ENCODE results near the gene CLMN. TPM values are rescaled to one million over a fixed set of nuclear protein-coding genes. Genes with fewer than 3 reads are reported as not detected.

Gene CLMN
- total and polyA plus RNA-seq, 8 donors, result 17.4 to 78.1 (median 59.8) TPM

DNA sequence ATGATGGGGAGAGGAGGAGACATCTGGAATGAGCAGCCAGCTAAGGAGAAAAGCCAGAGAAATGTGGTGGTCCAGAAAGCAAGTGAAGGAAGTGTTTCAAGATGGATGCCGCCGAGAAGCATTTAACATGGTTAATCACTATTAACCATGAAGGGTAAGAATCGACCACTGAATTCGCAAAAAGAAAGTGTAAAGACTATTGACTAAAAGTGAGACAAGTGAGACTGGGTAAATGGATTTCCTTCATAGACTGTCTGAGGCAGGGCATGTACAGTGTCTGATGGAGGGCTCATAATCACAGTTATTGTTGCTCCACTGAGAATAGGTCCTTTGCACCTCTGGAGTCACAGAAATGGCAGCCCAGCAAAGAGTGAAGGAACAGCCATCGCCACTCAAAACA is 25.3 kb upstream of the CLMN start:
- no peaks in the 10 kb centered on the region for H3K36me3 ChIP-seq
- H3K9me3 ChIP-seq, result no peaks in the 10 kb centered on the region
- no peak overlapping the region for H3K27ac ChIP-seq
- 83 to 85% methylated on average over 5 of the region's 5 CpGs for WGBS, 2 donors
- no peak for DNase-seq
- intact Hi-C loops (cut with DNase I), result no loop called here
- ATAC-seq, result no peak
- TF ChIP-seq, protein P1, sequence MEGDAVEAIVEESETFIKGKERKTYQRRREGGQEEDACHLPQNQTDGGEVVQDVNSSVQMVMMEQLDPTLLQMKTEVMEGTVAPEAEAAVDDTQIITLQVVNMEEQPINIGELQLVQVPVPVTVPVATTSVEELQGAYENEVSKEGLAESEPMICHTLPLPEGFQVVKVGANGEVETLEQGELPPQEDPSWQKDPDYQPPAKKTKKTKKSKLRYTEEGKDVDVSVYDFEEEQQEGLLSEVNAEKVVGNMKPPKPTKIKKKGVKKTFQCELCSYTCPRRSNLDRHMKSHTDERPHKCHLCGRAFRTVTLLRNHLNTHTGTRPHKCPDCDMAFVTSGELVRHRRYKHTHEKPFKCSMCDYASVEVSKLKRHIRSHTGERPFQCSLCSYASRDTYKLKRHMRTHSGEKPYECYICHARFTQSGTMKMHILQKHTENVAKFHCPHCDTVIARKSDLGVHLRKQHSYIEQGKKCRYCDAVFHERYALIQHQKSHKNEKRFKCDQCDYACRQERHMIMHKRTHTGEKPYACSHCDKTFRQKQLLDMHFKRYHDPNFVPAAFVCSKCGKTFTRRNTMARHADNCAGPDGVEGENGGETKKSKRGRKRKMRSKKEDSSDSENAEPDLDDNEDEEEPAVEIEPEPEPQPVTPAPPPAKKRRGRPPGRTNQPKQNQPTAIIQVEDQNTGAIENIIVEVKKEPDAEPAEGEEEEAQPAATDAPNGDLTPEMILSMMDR (IDR thresholded peaks at IDR 0.05), result no peak
- H3K4me1 ChIP-seq, result peaks cover 10 to 18% (median 17%) of the 10 kb centered on the region in 3 donors
- no peak for FAIRE-seq
- no peaks in the 10 kb centered on the region for H3K27me3 ChIP-seq
- no peak overlapping the region for H3K4me3 ChIP-seq

DNA sequence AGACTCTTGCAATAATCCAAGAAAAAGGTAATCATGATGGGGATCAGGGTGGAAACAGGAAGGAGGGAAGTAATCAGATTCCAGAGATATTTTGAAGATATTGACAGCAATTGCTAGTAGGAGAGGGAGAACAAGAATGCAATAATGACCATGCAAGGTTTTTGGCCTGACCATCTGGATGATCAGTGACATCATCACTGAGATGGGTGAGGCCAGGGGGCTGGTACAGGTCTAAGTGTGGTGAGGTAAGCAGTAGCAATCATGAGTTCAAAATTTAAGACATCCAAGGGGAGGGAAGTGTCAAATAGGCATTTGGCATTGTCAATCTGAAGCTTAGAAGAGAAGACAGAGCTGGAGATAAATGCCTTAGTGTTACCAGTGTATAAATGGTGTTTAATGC is 24.8 kb upstream of the CLMN start:
- intact Hi-C loops (cut with DNase I), result no loop called here
- ATAC-seq (no peak), FAIRE-seq (no peak), DNase-seq (no peak)
- H3K36me3 ChIP-seq, result no peaks in the 10 kb centered on the region
- no peaks in the 10 kb centered on the region for H3K9me3 ChIP-seq
- H3K4me1 ChIP-seq, result peaks cover 10 to 18% (median 17%) of the 10 kb centered on the region in 3 donors
- no peak overlapping the region for H3K27ac ChIP-seq
- TF ChIP-seq, protein P1 (IDR thresholded peaks at IDR 0.05), result no peak
- H3K4me3 ChIP-seq, result no peak overlapping the region
- no peaks in the 10 kb centered on the region for H3K27me3 ChIP-seq

DNA sequence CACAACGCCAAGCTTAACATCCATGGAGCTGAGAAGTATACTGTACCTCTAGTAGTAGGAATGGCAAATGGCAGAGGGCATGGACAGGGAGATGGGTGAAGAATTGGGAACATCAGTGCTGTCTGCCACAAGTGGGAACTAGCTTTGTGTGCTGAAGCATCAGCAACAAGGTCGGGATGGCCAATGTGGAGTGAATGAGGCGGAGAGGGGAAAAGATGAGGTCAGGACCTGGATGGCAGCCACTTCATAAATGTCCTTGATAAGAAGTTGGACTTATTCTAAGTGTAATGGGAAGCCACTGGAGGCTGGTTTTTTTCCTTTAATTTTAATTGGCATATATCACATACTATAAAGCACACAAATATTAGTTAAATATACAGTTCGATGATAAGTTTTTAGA is 21.9 kb upstream of the CLMN start:
- Histone ChIP-seq H3K36me3 (no peaks in the 10 kb centered on the region), H3K9me3 (no peaks in the 10 kb centered on the region), H3K4me1 (peaks cover 20 to 44% (median 38%) of the 10 kb centered on the region in 3 donors), H3K27me3 (no peaks in the 10 kb centered on the region), H3K27ac (peak overlapping the region; percentile 69 to 90 (median 77)), H3K4me3 (no peak overlapping the region)
- intact Hi-C loops (cut with DNase I), result no loop called here
- TF ChIP-seq, protein P1 (IDR thresholded peaks at IDR 0.05), result no peak
- peak; percentile 35 to 52 (median 37) for ATAC-seq
- 33 to 36% methylated on average over 4 of the region's 4 CpGs for WGBS, 2 donors
- DNase-seq, result peak in 4 of 6 donors; percentile 76 to 83 (median 80)
- no peak for FAIRE-seq

DNA sequence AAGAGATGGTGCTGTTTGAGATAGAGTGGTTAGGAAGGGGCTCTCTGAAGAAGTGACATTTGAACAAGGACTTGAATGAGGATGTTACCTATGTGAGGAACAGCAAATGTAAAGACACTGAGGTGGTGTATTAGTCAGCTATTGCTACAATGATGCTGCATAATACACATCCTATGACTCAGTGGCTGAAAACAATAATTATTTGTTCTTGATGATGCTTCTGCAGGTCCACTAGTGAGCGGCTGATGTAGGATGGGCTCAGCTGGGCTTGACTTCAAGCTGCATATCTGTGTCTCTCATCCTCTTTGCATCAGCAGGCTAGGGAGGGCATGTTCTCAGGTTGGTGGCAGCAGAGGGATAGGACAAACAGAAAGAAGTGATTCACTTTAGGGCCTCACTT is 21.4 kb upstream of the CLMN start:
- Histone ChIP-seq H3K4me1 (peaks cover 20 to 47% (median 38%) of the 10 kb centered on the region in 3 donors), H3K9me3 (no peaks in the 10 kb centered on the region), H3K27me3 (no peaks in the 10 kb centered on the region), H3K4me3 (no peak overlapping the region), H3K36me3 (no peaks in the 10 kb centered on the region), H3K27ac (peak overlapping the region; percentile 69 to 90 (median 77))
- TF ChIP-seq, protein P1 (IDR thresholded peaks at IDR 0.05), result no peak
- ATAC-seq (no peak), DNase-seq (no peak), FAIRE-seq (no peak)
- intact Hi-C loops (cut with DNase I), result no loop called here
- 96 to 100% methylated on average over 1 of the region's 1 CpG for WGBS, 2 donors

DNA sequence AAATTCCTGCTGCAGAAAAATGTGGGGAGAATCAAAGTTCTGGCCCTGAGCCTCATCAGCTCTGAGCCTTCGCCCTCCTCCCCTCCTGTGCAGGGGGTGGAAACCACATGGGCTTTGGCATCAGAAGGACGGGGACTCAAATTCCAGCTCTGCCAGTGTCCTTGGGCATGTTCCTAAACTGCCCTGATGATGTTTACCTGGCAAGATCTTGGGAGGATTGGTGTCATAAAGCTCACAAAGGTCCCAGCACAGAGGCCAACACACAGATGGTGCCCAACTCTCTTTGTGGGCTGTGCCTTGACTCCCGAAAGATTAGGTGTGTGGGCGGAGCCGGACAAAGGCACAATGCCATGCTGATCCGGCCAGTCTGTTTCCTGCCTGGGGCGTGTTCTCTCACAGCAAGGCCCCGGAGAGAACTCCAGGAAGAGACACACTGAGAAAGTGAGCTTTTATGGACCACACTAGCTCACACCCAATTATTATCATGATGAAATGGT is 20.5 kb upstream of the CLMN start:
- 9 to 14% methylated on average over 8 of the region's 8 CpGs for WGBS, 2 donors
- H3K27me3 ChIP-seq, result no peaks in the 10 kb centered on the region
- FAIRE-seq (peak; percentile 26), DNase-seq (peak; percentile 85 to 98 (median 97)), ATAC-seq (peak; percentile 81 to 90 (median 87))
- peaks cover 20 to 47% (median 38%) of the 10 kb centered on the region in 3 donors for H3K4me1 ChIP-seq
- no peaks in the 10 kb centered on the region for H3K36me3 ChIP-seq
- peak overlapping the region; percentile 82 to 93 (median 89) for H3K27ac ChIP-seq
- no peak overlapping the region for H3K4me3 ChIP-seq
- TF ChIP-seq, protein P1 (IDR thresholded peaks at IDR 0.05), result no peak
- intact Hi-C loops (cut with DNase I), result no loop called here
- no peaks in the 10 kb centered on the region for H3K9me3 ChIP-seq
